GM12878 (cell line): ENCODE results near the gene SIT1. TPM values are rescaled to one million over a fixed set of nuclear protein-coding genes. Genes with fewer than 3 reads are reported as not detected.

ENCODE experiments used
- BCL11A ChIP-seq: IDR thresholded peaks from 2 replicates; pipeline ENCODE4 v1.6.1; 2011; ENCODE audit warnings: low read depth, low read length
- BHLHE40 ChIP-seq, 2 experiments: fragments of 450-650 bp in 1 of 2; IDR thresholded peaks; 2 replicates each; pipeline ENCODE4 v1.6.1; 2011 to 2017; ENCODE audit warnings: low read depth in 2 of 2, borderline replicate concordance in 1 of 2, improper control_type of control experiment in 1 of 2, low read length in 1 of 2, mild to moderate bottlenecking in 1 of 2
- CBX5 ChIP-seq: sonication (generic); IDR thresholded peaks from 2 replicates; pipeline ENCODE4 v1.6.1; 2016; ENCODE audit warnings: low read depth, moderate library complexity, mild to moderate bottlenecking, inconsistent platforms
- HCFC1 ChIP-seq: fragments of 150-350 bp; IDR thresholded peaks from 2 replicates; pipeline ENCODE4 v1.6.1; 2014; ENCODE audit warnings: low read length
- MYB ChIP-seq: fragments of 150-350 bp; IDR thresholded peaks from 2 replicates; pipeline ENCODE4 v1.6.1; 2014; ENCODE audit warnings: mild to moderate bottlenecking, low read depth, low read length, borderline replicate concordance
- NBN ChIP-seq: fragments of 450-650 bp; IDR thresholded peaks from 2 replicates; pipeline ENCODE4 v1.6.1; 2016
- PAX5 ChIP-seq: IDR thresholded peaks from 2 replicates; pipeline ENCODE4 v1.6.1; 2011; ENCODE audit warnings: low read depth, low read length, borderline replicate concordance
- PBX3 ChIP-seq: IDR thresholded peaks from 2 replicates; pipeline ENCODE4 v1.6.1; 2011; ENCODE audit warnings: mild to moderate bottlenecking, low read depth, low read length, moderate library complexity; ENCODE audit not compliant: insufficient replicate concordance
- POLR2A ChIP-seq: IDR thresholded peaks from 2 replicates; pipeline ENCODE4 v1.6.1; 2011; ENCODE audit warnings: low read depth, mild to moderate bottlenecking, low read length
- RAD21 ChIP-seq: IDR thresholded peaks from 2 replicates; pipeline ENCODE4 v1.6.1; 2011; ENCODE audit warnings: mild to moderate bottlenecking, low read depth, low read length, moderate library complexity; ENCODE audit not compliant: insufficient read depth
- SMARCA5 ChIP-seq: fragments of 450-650 bp; IDR thresholded peaks from 2 replicates; pipeline ENCODE4 v1.6.1; 2017; ENCODE audit warnings: mild to moderate bottlenecking
- WRNIP1 ChIP-seq: IDR thresholded peaks from 2 replicates; pipeline ENCODE4 v1.6.1; 2011; ENCODE audit warnings: low read depth, low read length, improper control_type of control experiment, borderline replicate concordance
- YBX1 ChIP-seq: fragments of 450-650 bp; IDR thresholded peaks from 2 replicates; pipeline ENCODE4 v1.6.1; 2016; ENCODE audit warnings: antibody characterized with exemption
- ZNF592 ChIP-seq: fragments of 450-650 bp; IDR thresholded peaks from 2 replicates; pipeline ENCODE4 v1.6.1; 2017; ENCODE audit warnings: mild to moderate bottlenecking, moderate library complexity
- polyA plus RNA-seq, 11 experiments: library from polyadenylated mRNA; depleted of rRNA in 4 of 11; unstranded in 6 of 11; stranded (reverse) in 5 of 11; fragments of >200 nt; fragmentation: Nextera tagmentation in 4 of 11; fragmentation: Illumina TruSeq in 1 of 11; extraction: Ambion mirVana in 4 of 11; extraction: Trizol in 1 of 11; gene quantifications; 1 replicate in 1 of 11; 2 replicates in 10 of 11; pipeline versions ENCODE4 v1.2.1 to v1.2.3, GENCODE V29; 2011 to 2016; ENCODE audit warnings: inconsistent platforms in 2 of 11, missing spikeins in 2 of 11, low read depth in 1 of 11
- total RNA-seq, 4 experiments: library from RNA; depleted of rRNA in 3 of 4; stranded (reverse); fragments of >200 nt in 3 of 4; fragmentation: Illumina TruSeq in 1 of 4; extraction: Trizol in 1 of 4; gene quantifications; 2 replicates each; pipeline versions ENCODE4 v1.2.1 to v1.2.3, GENCODE V29; 2013 to 2021
- TF ChIP-seq, protein P1 (sequence below): fragments of 450-650 bp; conservative IDR thresholded peaks from 2 replicates; pipeline ENCODE4 v1.6.1; 2017; ENCODE audit warnings: mild to moderate bottlenecking, moderate library complexity
- TF ChIP-seq, protein P2 (sequence below): fragments of 450-650 bp; formaldehyde crosslinking; IDR thresholded peaks from 2 replicates; pipeline ENCODE4 v1.4.0; 2022; ENCODE audit warnings: mild to moderate bottlenecking, moderate library complexity
- TF ChIP-seq, protein P3 (sequence below): fragments of 150-350 bp; IDR thresholded peaks from 2 replicates; pipeline ENCODE4 v1.6.1; 2014; ENCODE audit warnings: mild to moderate bottlenecking, low read depth, low read length

SIT1 gene
- total and polyA plus RNA-seq, 10 of the 15 experiments (the other 5 are each of a cell fraction or from before 2014, with no cell fraction given), result 0.97 to 137 (median 59.7) TPM

DNA sequence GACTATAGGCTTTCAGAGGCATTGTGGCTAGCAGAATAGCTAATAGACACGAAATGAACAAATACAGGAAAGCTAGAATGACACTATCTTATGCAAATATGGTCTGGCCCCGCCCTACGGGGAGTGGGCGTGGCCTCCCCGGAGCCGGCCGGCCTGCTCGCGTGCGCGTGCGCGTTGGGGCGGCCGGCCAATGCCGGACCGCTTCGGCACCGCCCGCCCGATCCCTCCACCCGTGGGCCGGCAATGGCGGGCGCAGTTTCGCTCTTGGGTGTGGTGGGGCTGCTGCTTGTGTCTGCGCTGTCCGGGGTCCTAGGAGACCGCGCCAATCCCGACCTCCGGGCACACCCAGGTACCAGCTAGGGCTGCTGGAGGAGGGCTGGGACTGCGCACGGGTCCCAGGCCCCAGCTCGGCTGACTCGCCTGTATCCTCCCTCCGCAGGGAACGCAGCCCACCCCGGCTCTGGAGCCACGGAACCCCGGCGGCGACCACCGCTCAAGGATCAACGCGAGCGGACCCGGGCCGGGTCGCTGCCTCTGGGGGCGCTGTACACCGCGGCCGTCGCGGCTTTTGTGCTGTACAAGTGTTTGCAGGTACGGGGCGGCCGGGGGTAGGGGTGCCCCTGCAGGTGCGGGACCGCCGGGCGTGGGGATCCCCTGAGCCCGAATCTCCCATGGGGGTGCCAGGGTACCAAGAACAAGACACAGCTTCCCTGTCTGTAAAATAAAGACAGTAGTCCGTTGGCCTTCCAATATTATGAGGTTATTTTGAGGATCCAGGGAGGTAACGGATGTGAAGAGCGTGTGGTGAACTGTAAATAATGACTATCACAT is 7.6 kb upstream of the SIT1 start, which contains the start of gene CCDC107 (continued):
- TF ChIP-seq ZNF592 (no peak), MYB (no peak), CBX5 (no peak), SMARCA5 (peak; percentile 94), WRNIP1 (no peak), BHLHE40 (IDR thresholded peaks at IDR 0.05; ENCODE audit: borderline replicate concordance in 1 of 2, low read depth in 2 of 2, low read length in 1 of 2) (peak in 1 of 2 experiments; percentile 56; a peak in 2 of 4 replicates), NBN (0 out of 2 replicates have a peak, but pooled peaks have one; percentile 22), PAX5 (no peak; the same call in 1 of the 2 replicates), POLR2A (peak; percentile 85), HCFC1 (peak; percentile 7; the same call in 1 of the 2 replicates), BCL11A (no peak), PBX3 (no peak), RAD21 (peak; percentile 58), YBX1 (no peak)
- TF ChIP-seq, protein P1, sequence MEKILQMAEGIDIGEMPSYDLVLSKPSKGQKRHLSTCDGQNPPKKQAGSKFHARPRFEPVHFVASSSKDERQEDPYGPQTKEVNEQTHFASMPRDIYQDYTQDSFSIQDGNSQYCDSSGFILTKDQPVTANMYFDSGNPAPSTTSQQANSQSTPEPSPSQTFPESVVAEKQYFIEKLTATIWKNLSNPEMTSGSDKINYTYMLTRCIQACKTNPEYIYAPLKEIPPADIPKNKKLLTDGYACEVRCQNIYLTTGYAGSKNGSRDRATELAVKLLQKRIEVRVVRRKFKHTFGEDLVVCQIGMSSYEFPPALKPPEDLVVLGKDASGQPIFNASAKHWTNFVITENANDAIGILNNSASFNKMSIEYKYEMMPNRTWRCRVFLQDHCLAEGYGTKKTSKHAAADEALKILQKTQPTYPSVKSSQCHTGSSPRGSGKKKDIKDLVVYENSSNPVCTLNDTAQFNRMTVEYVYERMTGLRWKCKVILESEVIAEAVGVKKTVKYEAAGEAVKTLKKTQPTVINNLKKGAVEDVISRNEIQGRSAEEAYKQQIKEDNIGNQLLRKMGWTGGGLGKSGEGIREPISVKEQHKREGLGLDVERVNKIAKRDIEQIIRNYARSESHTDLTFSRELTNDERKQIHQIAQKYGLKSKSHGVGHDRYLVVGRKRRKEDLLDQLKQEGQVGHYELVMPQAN, result peak; percentile 92
- TF ChIP-seq, protein P2, sequence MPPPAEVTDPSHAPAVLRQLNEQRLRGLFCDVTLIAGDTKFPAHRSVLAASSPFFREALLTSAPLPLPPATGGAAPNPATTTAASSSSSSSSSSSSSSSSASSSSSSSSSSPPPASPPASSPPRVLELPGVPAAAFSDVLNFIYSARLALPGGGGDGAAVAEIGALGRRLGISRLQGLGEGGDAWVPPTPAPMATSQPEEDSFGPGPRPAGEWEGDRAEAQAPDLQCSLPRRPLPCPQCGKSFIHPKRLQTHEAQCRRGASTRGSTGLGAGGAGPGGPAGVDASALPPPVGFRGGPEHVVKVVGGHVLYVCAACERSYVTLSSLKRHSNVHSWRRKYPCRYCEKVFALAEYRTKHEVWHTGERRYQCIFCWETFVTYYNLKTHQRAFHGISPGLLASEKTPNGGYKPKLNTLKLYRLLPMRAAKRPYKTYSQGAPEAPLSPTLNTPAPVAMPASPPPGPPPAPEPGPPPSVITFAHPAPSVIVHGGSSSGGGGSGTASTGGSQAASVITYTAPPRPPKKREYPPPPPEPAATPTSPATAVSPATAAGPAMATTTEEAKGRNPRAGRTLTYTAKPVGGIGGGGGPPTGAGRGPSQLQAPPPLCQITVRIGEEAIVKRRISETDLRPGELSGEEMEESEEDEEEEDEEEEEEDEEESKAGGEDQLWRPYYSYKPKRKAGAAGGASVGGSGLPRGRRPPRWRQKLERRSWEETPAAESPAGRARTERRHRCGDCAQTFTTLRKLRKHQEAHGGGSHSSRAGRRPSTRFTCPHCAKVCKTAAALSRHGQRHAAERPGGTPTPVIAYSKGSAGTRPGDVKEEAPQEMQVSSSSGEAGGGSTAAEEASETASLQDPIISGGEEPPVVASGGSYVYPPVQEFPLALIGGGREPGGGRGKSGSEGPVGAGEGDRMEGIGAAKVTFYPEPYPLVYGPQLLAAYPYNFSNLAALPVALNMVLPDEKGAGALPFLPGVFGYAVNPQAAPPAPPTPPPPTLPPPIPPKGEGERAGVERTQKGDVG (CRISPR knock-in tag), result no peak
- TF ChIP-seq, protein P3, sequence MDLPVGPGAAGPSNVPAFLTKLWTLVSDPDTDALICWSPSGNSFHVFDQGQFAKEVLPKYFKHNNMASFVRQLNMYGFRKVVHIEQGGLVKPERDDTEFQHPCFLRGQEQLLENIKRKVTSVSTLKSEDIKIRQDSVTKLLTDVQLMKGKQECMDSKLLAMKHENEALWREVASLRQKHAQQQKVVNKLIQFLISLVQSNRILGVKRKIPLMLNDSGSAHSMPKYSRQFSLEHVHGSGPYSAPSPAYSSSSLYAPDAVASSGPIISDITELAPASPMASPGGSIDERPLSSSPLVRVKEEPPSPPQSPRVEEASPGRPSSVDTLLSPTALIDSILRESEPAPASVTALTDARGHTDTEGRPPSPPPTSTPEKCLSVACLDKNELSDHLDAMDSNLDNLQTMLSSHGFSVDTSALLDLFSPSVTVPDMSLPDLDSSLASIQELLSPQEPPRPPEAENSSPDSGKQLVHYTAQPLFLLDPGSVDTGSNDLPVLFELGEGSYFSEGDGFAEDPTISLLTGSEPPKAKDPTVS, result 0 out of 2 replicates have a peak, but pooled peaks have one; percentile 6
